ENCODE results near the gene MAB21L3.

Gene MAB21L3

GRCh38 chr1:116177861-116178260 is 66.7 kb downstream of the MAB21L3 start:
- no peaks in the 10 kb centered on the region for H3K36me3 ChIP-seq (ENCODE audit: insufficient read depth, low read length)
- no peaks in the 10 kb centered on the region for H3K4me1 ChIP-seq (ENCODE audit: control insufficient read depth, insufficient read depth, low read length, unreplicated experiment)
- no peaks in the 10 kb centered on the region for H3K79me2 ChIP-seq (ENCODE audit: control insufficient read depth, insufficient read depth, low read length, unreplicated experiment)
- H3K27me3 ChIP-seq (ENCODE audit: insufficient read depth, low read length), result peaks cover 92% of the 10 kb centered on the region
- no peak overlapping the region for H2AFZ ChIP-seq (ENCODE audit: low read length, unreplicated experiment)
- H3K27ac ChIP-seq (ENCODE audit: low read depth, low read length), result no peak overlapping the region
- H3K4me3 ChIP-seq (ENCODE audit: low read depth, low read length), result no peak overlapping the region

GRCh38 chr1:116178837-116179236 is 67.6 kb downstream of the MAB21L3 start:
- Histone ChIP-seq H3K27me3 (ENCODE audit: insufficient read depth, low read length) (peaks cover 92% of the 10 kb centered on the region), H3K4me1 (ENCODE audit: control insufficient read depth, insufficient read depth, low read length, unreplicated experiment) (no peaks in the 10 kb centered on the region), H2AFZ (ENCODE audit: low read length, unreplicated experiment) (no peak overlapping the region), H3K4me3 (ENCODE audit: low read depth, low read length) (no peak overlapping the region), H3K79me2 (ENCODE audit: control insufficient read depth, insufficient read depth, low read length, unreplicated experiment) (no peaks in the 10 kb centered on the region), H3K36me3 (ENCODE audit: insufficient read depth, low read length) (no peaks in the 10 kb centered on the region), H3K27ac (ENCODE audit: low read depth, low read length) (no peak overlapping the region)

- Histone ChIP-seq H3K4me1 (ENCODE audit: control insufficient read depth, insufficient read depth, low read length, unreplicated experiment) (no peaks in the 10 kb centered on the region), H3K36me3 (ENCODE audit: insufficient read depth, low read length) (no peaks in the 10 kb centered on the region), H3K4me3 (ENCODE audit: low read depth, low read length) (no peak overlapping the region)
These were observed 68.2 kb downstream of the MAB21L3 start for GRCh38 chr1:116179419-116179818.

DNA sequence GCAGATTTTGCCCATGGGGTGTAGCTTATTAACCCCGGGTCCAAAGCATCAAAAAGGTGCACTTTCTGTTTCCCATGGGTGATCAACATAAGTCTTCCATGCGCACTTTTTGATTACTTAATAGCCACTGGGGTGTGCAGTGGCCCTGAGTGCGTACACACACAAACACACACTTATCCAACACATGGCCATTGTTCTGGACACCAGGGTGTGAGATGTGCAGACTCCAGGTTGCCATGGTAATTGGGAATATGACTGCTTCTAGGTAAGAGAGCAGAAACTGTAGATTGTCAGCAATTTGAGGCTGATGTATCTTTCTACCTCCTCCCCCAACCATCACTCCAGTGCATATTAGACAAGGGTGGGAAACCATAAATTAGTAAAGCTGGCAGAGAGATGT is 68.8 kb downstream of the MAB21L3 start:
- Histone ChIP-seq H3K4me3 (ENCODE audit: low read depth, low read length) (no peak overlapping the region), H3K79me2 (ENCODE audit: control insufficient read depth, insufficient read depth, low read length, unreplicated experiment) (no peaks in the 10 kb centered on the region), H3K36me3 (ENCODE audit: insufficient read depth, low read length) (no peaks in the 10 kb centered on the region), H2AFZ (ENCODE audit: low read length, unreplicated experiment) (no peak overlapping the region), H3K27ac (ENCODE audit: low read depth, low read length) (no peak overlapping the region), H3K4me1 (ENCODE audit: control insufficient read depth, insufficient read depth, low read length, unreplicated experiment) (no peaks in the 10 kb centered on the region), H3K27me3 (ENCODE audit: insufficient read depth, low read length) (peaks cover 92% of the 10 kb centered on the region)

More at GRCh38 chr1:116179419-116179818, 68.2 kb downstream of the MAB21L3 start:
- no peak overlapping the region for H3K27ac ChIP-seq (ENCODE audit: low read depth, low read length)
- no peaks in the 10 kb centered on the region for H3K79me2 ChIP-seq (ENCODE audit: control insufficient read depth, insufficient read depth, low read length, unreplicated experiment)
- H2AFZ ChIP-seq (ENCODE audit: low read length, unreplicated experiment), result no peak overlapping the region
- peaks cover 92% of the 10 kb centered on the region for H3K27me3 ChIP-seq (ENCODE audit: insufficient read depth, low read length)

GRCh38 chr1:116182019-116182714 is 71.0 kb downstream of the MAB21L3 start:
- Histone ChIP-seq H2AFZ (ENCODE audit: low read length, unreplicated experiment) (no peak overlapping the region), H3K27me3 (ENCODE audit: insufficient read depth, low read length) (peaks cover 81% of the 10 kb centered on the region), H3K27ac (ENCODE audit: low read depth, low read length) (no peak overlapping the region), H3K4me3 (ENCODE audit: low read depth, low read length) (no peak overlapping the region), H3K79me2 (ENCODE audit: control insufficient read depth, insufficient read depth, low read length, unreplicated experiment) (no peaks in the 10 kb centered on the region), H3K36me3 (ENCODE audit: insufficient read depth, low read length) (no peaks in the 10 kb centered on the region), H3K4me1 (ENCODE audit: control insufficient read depth, insufficient read depth, low read length, unreplicated experiment) (no peaks in the 10 kb centered on the region)

Measured in ACC112 (cell line).